ENCODE measurements around the gene HMSD.

DNA sequence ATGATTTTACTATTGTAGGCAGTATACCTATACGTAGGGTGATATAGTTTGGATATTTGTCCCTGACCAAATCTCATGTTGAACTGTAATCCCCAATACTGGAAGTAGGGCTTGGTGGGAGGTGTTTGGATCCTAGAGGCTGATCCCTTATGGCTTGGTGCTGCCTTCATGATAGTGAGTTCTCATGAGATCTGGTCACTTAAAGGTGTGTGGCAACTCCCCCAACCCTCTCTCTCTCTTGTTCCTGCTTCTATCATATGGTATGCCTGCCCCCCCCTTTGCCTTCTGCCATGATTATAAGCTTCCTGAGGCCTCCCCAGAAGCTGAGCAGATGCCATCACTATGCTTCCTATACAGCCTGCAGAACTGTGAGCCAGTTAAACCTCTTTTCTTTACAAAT lies 43.0 kb upstream of the HMSD start:
- no peak for TF ChIP-seq CTCF (conservative IDR thresholded peaks at IDR 0.05; ENCODE audit: low read depth, low read length)
- TF ChIP-seq MAZ (IDR thresholded peaks at IDR 0.05; ENCODE audit: borderline replicate concordance, low read depth, low read length) = no peak
- no peak for TF ChIP-seq CHD1 (IDR thresholded peaks at IDR 0.05; ENCODE audit: low read depth, low read length)
- TF ChIP-seq POLR2A (IDR thresholded peaks at IDR 0.05; ENCODE audit: low read depth, low read length) = no peak
- no peak for TF ChIP-seq MXI1 (IDR thresholded peaks at IDR 0.05; ENCODE audit: borderline replicate concordance, low read depth, low read length)
- no peak for TF ChIP-seq MAFK (IDR thresholded peaks at IDR 0.05; ENCODE audit: low read depth, low read length)
- TF ChIP-seq CEBPB (IDR thresholded peaks at IDR 0.05; ENCODE audit: low read depth, low read length) = no peak
- TF ChIP-seq ELK1 (IDR thresholded peaks at IDR 0.05; ENCODE audit: borderline replicate concordance, low read depth, low read length) = no peak
- TF ChIP-seq RAD21 (IDR thresholded peaks at IDR 0.05; ENCODE audit: low read length) = no peak
- no peak for TF ChIP-seq RCOR1 (IDR thresholded peaks at IDR 0.05; ENCODE audit: insufficient replicate concordance, low read length)
- TF ChIP-seq FOS (IDR thresholded peaks at IDR 0.05; ENCODE audit: low read depth, low read length) = no peak
- TF ChIP-seq, protein P1, sequence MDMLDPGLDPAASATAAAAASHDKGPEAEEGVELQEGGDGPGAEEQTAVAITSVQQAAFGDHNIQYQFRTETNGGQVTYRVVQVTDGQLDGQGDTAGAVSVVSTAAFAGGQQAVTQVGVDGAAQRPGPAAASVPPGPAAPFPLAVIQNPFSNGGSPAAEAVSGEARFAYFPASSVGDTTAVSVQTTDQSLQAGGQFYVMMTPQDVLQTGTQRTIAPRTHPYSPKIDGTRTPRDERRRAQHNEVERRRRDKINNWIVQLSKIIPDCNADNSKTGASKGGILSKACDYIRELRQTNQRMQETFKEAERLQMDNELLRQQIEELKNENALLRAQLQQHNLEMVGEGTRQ (IDR thresholded peaks at IDR 0.05; ENCODE audit: low read depth, low read length) = no peak

All from IMR-90 (cell line).